B cell (primary cell): ENCODE data around the gene SLC35F5. TPM values are rescaled to one million over a fixed set of nuclear protein-coding genes. Genes with fewer than 3 reads are reported as not detected.

Experiments used
- ATAC-seq: fragments of 200-7000 bp; cut with Tn5 transposase; one replicate; pipeline ENCODE4 v1.10.0; 2021; ENCODE audit warnings: low read depth, mild to moderate bottlenecking, moderate number of reproducible peaks, moderate library complexity
- CTCF ChIA-PET: fragments of 350-600 bp; sonication (Branson Sonifier 250); formaldehyde crosslinking; loops from one replicate; lab custom pipeline; 2021; ENCODE audit warnings: antibody characterized with exemption, inconsistent platforms; lab: Charles Lee
- POLR2A ChIA-PET: fragments of 350-600 bp; sonication (Branson Sonifier 250); formaldehyde crosslinking; loops from one replicate; lab custom pipeline; 2021; ENCODE audit warnings: antibody characterized with exemption; lab: Charles Lee
- DNase-seq: peaks from one replicate; pipeline ENCODE4 v3.0.0; 2013
- H2AFZ ChIP-seq: 2 replicates; pipeline ENCODE4 v1.6.1; 2012; ENCODE audit warnings: mild to moderate bottlenecking, low read depth, low read length; ENCODE audit not compliant: insufficient read depth, poor library complexity, severe bottlenecking
- H3K27ac ChIP-seq, 2 donors: 1 replicate in 1 of 2; 2 replicates in 1 of 2; pipeline ENCODE4 v1.5.1; 2012 to 2013; ENCODE audit warnings: low read length in 2 of 2, mild to moderate bottlenecking in 2 of 2, moderate library complexity in 1 of 2
- H3K27me3 ChIP-seq, 4 experiments: fragments of 200-600 bp in 1 of 4; sonication (generic) in 1 of 4; replicated peaks in 1 of 4; 1 replicate in 2 of 4; 2 replicates in 2 of 4; pipeline versions ENCODE4 v1.6.1 to v1.7.0; 2013 to 2016; ENCODE audit warnings: low read length in 3 of 4, mild to moderate bottlenecking in 2 of 4, mixed read lengths in 1 of 4, moderate library complexity in 1 of 4; ENCODE audit not compliant: insufficient read depth in 4 of 4, control insufficient read depth in 3 of 4; ENCODE audit errors: control extremely low read depth in 1 of 4
- H3K36me3 ChIP-seq, 2 experiments: replicated peaks in 1 of 2; 1 replicate in 1 of 2; 2 replicates in 1 of 2; pipeline versions ENCODE4 v1.6.1 to v1.7.1; 2013; ENCODE audit warnings: low read length in 1 of 2; ENCODE audit not compliant: insufficient read depth in 2 of 2, control insufficient read depth in 1 of 2; ENCODE audit errors: control extremely low read depth in 1 of 2, extremely low read depth in 1 of 2
- H3K4me1 ChIP-seq, 2 donors: fragments of 200-600 bp in 1 of 2; sonication (generic) in 1 of 2; 1 replicate in 1 of 2; 2 replicates in 1 of 2; pipeline versions ENCODE4 v1.5.1 to v1.6.1; 2013 to 2017; ENCODE audit warnings: low read length in 2 of 2; ENCODE audit not compliant: control insufficient read depth in 2 of 2, insufficient read depth in 2 of 2
- H3K4me2 ChIP-seq: replicated peaks from 2 replicates; pipeline ENCODE3; 2012; ENCODE audit warnings: mild to moderate bottlenecking, low read depth, low read length; ENCODE audit not compliant: poor library complexity, severe bottlenecking
- H3K4me3 ChIP-seq, 5 experiments: fragments of 200-600 bp in 1 of 5; sonication (generic) in 1 of 5; 1 replicate in 3 of 5; 2 replicates in 2 of 5; pipeline versions ENCODE4 v1.5.1 to v1.7.0; 2011 to 2016; ENCODE audit warnings: low read length in 4 of 5, mild to moderate bottlenecking in 4 of 5, low read depth in 2 of 5, control low read depth in 1 of 5, moderate library complexity in 1 of 5; ENCODE audit not compliant: insufficient read depth in 1 of 5; ENCODE audit errors: control extremely low read depth in 1 of 5, extremely low read depth in 1 of 5
- H3K79me2 ChIP-seq: fragments of 200-600 bp; sonication (generic); one replicate; pipeline ENCODE4 v1.6.0; 2016; ENCODE audit warnings: low read length; ENCODE audit not compliant: control insufficient read depth, insufficient read depth
- H3K9ac ChIP-seq: fragments of 200-600 bp; sonication (generic); 2 replicates; pipeline ENCODE4 v1.6.1; 2017; ENCODE audit warnings: mild to moderate bottlenecking, low read length, moderate library complexity
- H3K9me3 ChIP-seq, 3 donors: one replicate each; pipeline versions ENCODE4 v1.6.1 to v1.7.1; 2013; ENCODE audit warnings: low read length in 2 of 3; ENCODE audit not compliant: control insufficient read depth in 2 of 3, insufficient read depth in 1 of 3; ENCODE audit errors: control extremely low read depth in 1 of 3
- H4K20me1 ChIP-seq: 2 replicates; pipeline ENCODE4 v1.6.0; 2012; ENCODE audit warnings: mild to moderate bottlenecking, low read length; ENCODE audit not compliant: insufficient read depth, control insufficient read depth, poor library complexity, severe bottlenecking
- H3K27ac Mint-ChIP-seq: one replicate; pipeline ENCODE4 v1.8.0; 2021; ENCODE audit warnings: mixed read lengths
- H3K27me3 Mint-ChIP-seq: one replicate; pipeline ENCODE4 v1.8.0; 2021; ENCODE audit warnings: mixed read lengths
- H3K4me1 Mint-ChIP-seq: one replicate; pipeline ENCODE4 v1.8.0; 2021; ENCODE audit warnings: mixed read lengths
- H3K4me3 Mint-ChIP-seq: one replicate; pipeline ENCODE4 v1.8.0; 2021; ENCODE audit warnings: mixed read lengths
- H3K9me3 Mint-ChIP-seq: one replicate; pipeline ENCODE4 v1.8.0; 2022; ENCODE audit warnings: mixed read lengths; ENCODE audit not compliant: insufficient read depth
- CTCF ChIP-seq: fragments of 200-600 bp; IDR thresholded peaks from one replicate; pipeline ENCODE4 v1.8.0; 2022; ENCODE audit warnings: antibody characterized with exemption, mild to moderate bottlenecking
- EZH2 ChIP-seq: IDR thresholded peaks from 2 replicates; pipeline ENCODE4 v1.6.1; 2012; ENCODE audit warnings: borderline replicate concordance, low read depth, mild to moderate bottlenecking, moderate library complexity, low read length; ENCODE audit not compliant: insufficient read depth, poor library complexity, severe bottlenecking
- WGBS: methylation state at CpG from one replicate; pipeline ENCODE4 v1.1.5; 2013; ENCODE audit warnings: missing lambda C conversion rate; ENCODE audit not compliant: insufficient coverage; 5-methylcytosine and 5-hydroxymethylcytosine counted together
- intact Hi-C: fragments of 100-400 bp; cut with micrococcal nuclease; formaldehyde crosslinking; loops from one replicate; pipeline ENCODE4 v1.10.0; 2022
- polyA plus RNA-seq: library from polyadenylated mRNA; depleted of rRNA; stranded (reverse); fragments of >200 nt; gene quantifications from 2 replicates; pipeline ENCODE4 v1.2.3, GENCODE V29; 2012
- total RNA-seq, 2 donors: library from RNA; stranded (reverse); fragments of 120-200 nt in 1 of 2; gene quantifications; 1 replicate in 1 of 2; 2 replicates in 1 of 2; pipeline versions ENCODE4 v1.2.3 to v1.2.4, GENCODE V29; 2013 to 2022

Gene SLC35F5
- total and polyA plus RNA-seq, 2 donors (not counting 1 experiment from before 2014, with no cell fraction given): 9.8 to 75.5 TPM

- TF ChIP-seq CTCF (no peak), EZH2 (no peak)
- H3K4me1 ChIP-seq: peaks cover 5 to 11% of the 10 kb centered on the region in 2 donors
- H3K27me3 ChIP-seq: no peaks in the 10 kb centered on the region
- peaks cover 11% of the 10 kb centered on the region for H4K20me1 ChIP-seq
- POLR2A ChIA-PET: no interaction called here
- peaks cover 75% of the 10 kb centered on the region for H3K79me2 ChIP-seq
- WGBS: 94% methylated on average over 2 of the region's 4 CpGs
- no peak overlapping the region for H3K4me3 ChIP-seq
- no peak overlapping the region for H3K9ac ChIP-seq
- no peaks in the 10 kb centered on the region for H3K9me3 Mint-ChIP-seq
- H3K27ac ChIP-seq: no peak overlapping the region
- H3K9me3 ChIP-seq: no peaks in the 10 kb centered on the region
- peaks cover 25% of the 10 kb centered on the region for H3K4me1 Mint-ChIP-seq
- intact Hi-C loops: loop anchor here (5.0 kb wide), 1 partner anchor 187 kb away; no protein-coding TSS in a partner anchor
- no peak for DNase-seq
- no peak for ATAC-seq
- H3K4me2 ChIP-seq: no peak overlapping the region
- H3K27me3 Mint-ChIP-seq: no peaks in the 10 kb centered on the region
- H2AFZ ChIP-seq: no peak overlapping the region
- H3K36me3 ChIP-seq: peaks cover 15 to 29% of the 10 kb centered on the region in 2 experiments
- no peak overlapping the region for H3K4me3 Mint-ChIP-seq
- no peak overlapping the region for H3K27ac Mint-ChIP-seq
- CTCF ChIA-PET: no interaction called here
Observed at GRCh38 chr2:113750385-113750784, 6.1 kb downstream of the SLC35F5 start.

- Histone ChIP-seq H3K4me1 (no peaks in the 10 kb centered on the region), H3K79me2 (peaks cover 1% of the 10 kb centered on the region), H3K36me3 (peaks cover 25 to 64% of the 10 kb centered on the region in 2 experiments), H4K20me1 (no peaks in the 10 kb centered on the region), H3K27me3 (no peaks in the 10 kb centered on the region), H3K9me3 (no peaks in the 10 kb centered on the region), H3K4me2 (no peak overlapping the region), H3K4me3 (no peak overlapping the region), H3K27ac (no peak overlapping the region), H2AFZ (no peak overlapping the region), H3K9ac (no peak overlapping the region)
- H3K4me3 Mint-ChIP-seq: no peak overlapping the region
- ChIA-PET CTCF (interaction anchor here (1.7 kb wide), 1 partner anchor 23 kb away, joined by 3 read pairs; no protein-coding TSS in a partner anchor), POLR2A (no interaction called here)
- DNase-seq (no peak), ATAC-seq (no peak)
- H3K4me1 Mint-ChIP-seq: peaks cover 4% of the 10 kb centered on the region
- no peak overlapping the region for H3K27ac Mint-ChIP-seq
- no peaks in the 10 kb centered on the region for H3K27me3 Mint-ChIP-seq
- WGBS: no CpG with 5 or more reads among the region's 1 CpG
- H3K9me3 Mint-ChIP-seq: no peaks in the 10 kb centered on the region
- TF ChIP-seq EZH2: no peak
- no peak for TF ChIP-seq CTCF
- intact Hi-C loops: no loop called here
Observed at GRCh38 chr2:113741091-113741490, 15.4 kb downstream of the SLC35F5 start.
